Tongue (tissue), 2 donors: ENCODE data around the gene GALC. TPM values are rescaled to one million over a fixed set of nuclear protein-coding genes. Genes with fewer than 3 reads are reported as not detected.
"Not testable (repeated sequence)": the region's sequence is repeated elsewhere in the genome, so short reads cannot be mapped to it uniquely, and the experiment has no call there.

Experiments
- DNase-seq: peaks from one replicate; pipeline ENCODE4 v3.0.0-alpha.2; 2015
- total RNA-seq: library from RNA; depleted of rRNA; stranded (reverse); fragments of >200 nt; gene quantifications from one replicate; pipeline ENCODE4 v1.2.3, GENCODE V29; 2014

The GALC gene
- total RNA-seq = 33.6 TPM

GRCh38 chr14:87992718-87993628, at the start of gene GALC:
GALC (minus strand) TSS chr14:87993182; CDS start chr14:87993164, 18 bp downstream.
- peak; percentile 96 for DNase-seq

- DNase-seq = no peak
These were observed 47.2 kb upstream of the GALC start for GRCh38 chr14:88040146-88040545.

GRCh38 chr14:88039197-88039596, 46.2 kb upstream of the GALC start:
- DNase-seq = no peak

GRCh38 chr14:88037325-88037724, 44.3 kb upstream of the GALC start:
- no peak for DNase-seq

GRCh38 chr14:88036422-88036821, 43.4 kb upstream of the GALC start:
- no peak for DNase-seq

GRCh38 chr14:88034076-88034475, 41.1 kb upstream of the GALC start:
- DNase-seq = no peak

GRCh38 chr14:88032373-88032772, 39.4 kb upstream of the GALC start:
- DNase-seq = no peak

GRCh38 chr14:88030892-88031291, 37.9 kb upstream of the GALC start:
- no peak for DNase-seq

- DNase-seq = no peak
These were observed 37.1 kb upstream of the GALC start for GRCh38 chr14:88030079-88030478.

- DNase-seq = no peak
These were observed 36.5 kb upstream of the GALC start for GRCh38 chr14:88029500-88029899.

- DNase-seq = no peak
These were observed 33.9 kb upstream of the GALC start for GRCh38 chr14:88026890-88027289.

GRCh38 chr14:88025313-88025712, 32.3 kb upstream of the GALC start:
- no peak for DNase-seq

- DNase-seq = not testable (repeated sequence)
These were observed 31.5 kb upstream of the GALC start for GRCh38 chr14:88024252-88025086.

GRCh38 chr14:88023658-88024187, 30.7 kb upstream of the GALC start:
- no peak for DNase-seq

- no peak for DNase-seq
These were observed 24.6 kb upstream of the GALC start for GRCh38 chr14:88017535-88017934.

GRCh38 chr14:88016768-88017167, 23.8 kb upstream of the GALC start:
- no peak for DNase-seq

GRCh38 chr14:88013750-88014349, 20.9 kb upstream of the GALC start:
- peak; percentile 82 for DNase-seq

GRCh38 chr14:88012495-88012894, 19.5 kb upstream of the GALC start:
- no peak for DNase-seq

- no peak for DNase-seq
These were observed 17.3 kb upstream of the GALC start for GRCh38 chr14:88010331-88010730.

GRCh38 chr14:88009486-88009885, 16.5 kb upstream of the GALC start:
- no peak for DNase-seq

- no peak for DNase-seq
These were observed 15.2 kb upstream of the GALC start for GRCh38 chr14:88008039-88008742.

- DNase-seq = no peak
These were observed 14.6 kb upstream of the GALC start for GRCh38 chr14:88007608-88008007.
